Cardiac muscle cell (in vitro differentiated cells and primary cell): ENCODE measurements around the gene KIAA1210. TPM values are rescaled to one million over a fixed set of nuclear protein-coding genes. Genes with fewer than 3 reads are reported as not detected.

Experiments used
- DNase-seq, 2 donors: peaks; one replicate each; pipeline versions ENCODE4 v3.0.0 to v3.0.0-alpha.2; 2010 to 2017; ENCODE audit warnings: low read depth in 1 of 2, low spot score in 1 of 2
- H3K27ac ChIP-seq: fragments of 200-600 bp; sonication (generic); 2 replicates; pipeline ENCODE4 v1.5.1; 2016
- H3K27me3 ChIP-seq: fragments of 200-600 bp; sonication (generic); 2 replicates; pipeline ENCODE4 v1.6.0; 2016; ENCODE audit warnings: control low read depth
- H3K36me3 ChIP-seq: fragments of 200-600 bp; sonication (generic); 2 replicates; pipeline ENCODE4 v1.5.1; 2016; ENCODE audit warnings: control low read depth
- H3K4me1 ChIP-seq: fragments of 200-600 bp; sonication (generic); 2 replicates; pipeline ENCODE4 v1.8.1; 2017; ENCODE audit warnings: low read depth, mild to moderate bottlenecking, mixed run types
- H3K4me3 ChIP-seq: fragments of 200-600 bp; sonication (generic); 2 replicates; pipeline ENCODE4 v1.5.1; 2016; ENCODE audit warnings: mild to moderate bottlenecking
- H3K9me3 ChIP-seq: fragments of 200-600 bp; sonication (generic); 2 replicates; pipeline ENCODE4 v1.5.1; 2017; ENCODE audit warnings: low read depth, mild to moderate bottlenecking, control low read depth
- polyA plus RNA-seq: library from polyadenylated mRNA; unstranded; fragments of >200 nt; fragmentation: Nextera tagmentation; extraction: Ambion mirVana; gene quantifications from 2 replicates; pipeline ENCODE4 v1.2.1, GENCODE V29; 2016
- total RNA-seq: library from RNA; depleted of rRNA; stranded (reverse); fragments of >200 nt; gene quantifications from 2 replicates; pipeline ENCODE4 v1.2.3, GENCODE V29; 2016
- TF ChIP-seq, protein P1 (sequence below): IDR thresholded peaks from 2 replicates; pipeline ENCODE4 v1.5.1; 2012; ENCODE audit warnings: low read depth, mild to moderate bottlenecking, low read length

KIAA1210 gene
- total and polyA plus RNA-seq, 2 experiments from 2014 or later, result not detected

DNA sequence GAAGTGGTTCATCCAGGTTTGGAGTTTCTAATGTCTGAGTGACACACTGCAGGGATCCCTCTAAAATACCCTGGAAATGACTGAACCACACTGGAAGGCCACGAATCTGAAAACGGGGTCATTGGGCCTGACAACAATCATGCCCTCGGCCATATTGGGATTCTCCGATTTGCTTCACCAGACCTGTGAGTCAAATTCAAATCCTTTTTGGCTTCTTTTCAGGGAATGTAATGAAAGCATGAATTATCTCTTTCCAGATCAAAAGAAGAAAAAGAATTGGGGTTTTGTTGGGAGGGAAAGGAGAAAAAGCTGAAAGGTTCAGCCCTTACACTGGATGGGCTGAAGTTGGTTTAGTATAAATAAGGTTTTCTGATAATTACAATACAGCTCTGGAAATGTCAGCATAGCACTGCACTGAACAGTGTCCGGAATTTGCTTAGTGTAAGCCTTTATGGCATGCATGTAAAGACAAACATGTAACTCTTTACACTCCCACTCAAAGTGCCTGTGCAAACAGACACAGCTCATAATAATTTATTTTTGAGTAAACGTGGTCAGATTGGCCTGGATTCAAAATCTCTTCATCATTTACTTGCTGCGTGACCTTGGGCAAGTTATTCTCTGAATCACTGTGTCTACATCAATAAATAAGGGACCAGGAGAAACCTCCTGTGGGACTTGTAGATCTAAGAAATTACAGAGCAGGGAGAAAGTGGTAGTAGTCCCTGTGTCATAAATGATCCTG lies 33.4 kb downstream of the KIAA1210 start:
- TF ChIP-seq, protein P1, sequence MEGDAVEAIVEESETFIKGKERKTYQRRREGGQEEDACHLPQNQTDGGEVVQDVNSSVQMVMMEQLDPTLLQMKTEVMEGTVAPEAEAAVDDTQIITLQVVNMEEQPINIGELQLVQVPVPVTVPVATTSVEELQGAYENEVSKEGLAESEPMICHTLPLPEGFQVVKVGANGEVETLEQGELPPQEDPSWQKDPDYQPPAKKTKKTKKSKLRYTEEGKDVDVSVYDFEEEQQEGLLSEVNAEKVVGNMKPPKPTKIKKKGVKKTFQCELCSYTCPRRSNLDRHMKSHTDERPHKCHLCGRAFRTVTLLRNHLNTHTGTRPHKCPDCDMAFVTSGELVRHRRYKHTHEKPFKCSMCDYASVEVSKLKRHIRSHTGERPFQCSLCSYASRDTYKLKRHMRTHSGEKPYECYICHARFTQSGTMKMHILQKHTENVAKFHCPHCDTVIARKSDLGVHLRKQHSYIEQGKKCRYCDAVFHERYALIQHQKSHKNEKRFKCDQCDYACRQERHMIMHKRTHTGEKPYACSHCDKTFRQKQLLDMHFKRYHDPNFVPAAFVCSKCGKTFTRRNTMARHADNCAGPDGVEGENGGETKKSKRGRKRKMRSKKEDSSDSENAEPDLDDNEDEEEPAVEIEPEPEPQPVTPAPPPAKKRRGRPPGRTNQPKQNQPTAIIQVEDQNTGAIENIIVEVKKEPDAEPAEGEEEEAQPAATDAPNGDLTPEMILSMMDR, result no peak
- no peak for DNase-seq
- Histone ChIP-seq H3K27me3 (no peaks in the 10 kb centered on the region), H3K27ac (no peak overlapping the region), H3K4me1 (no peaks in the 10 kb centered on the region), H3K9me3 (no peaks in the 10 kb centered on the region), H3K4me3 (no peak overlapping the region), H3K36me3 (no peaks in the 10 kb centered on the region)

DNA sequence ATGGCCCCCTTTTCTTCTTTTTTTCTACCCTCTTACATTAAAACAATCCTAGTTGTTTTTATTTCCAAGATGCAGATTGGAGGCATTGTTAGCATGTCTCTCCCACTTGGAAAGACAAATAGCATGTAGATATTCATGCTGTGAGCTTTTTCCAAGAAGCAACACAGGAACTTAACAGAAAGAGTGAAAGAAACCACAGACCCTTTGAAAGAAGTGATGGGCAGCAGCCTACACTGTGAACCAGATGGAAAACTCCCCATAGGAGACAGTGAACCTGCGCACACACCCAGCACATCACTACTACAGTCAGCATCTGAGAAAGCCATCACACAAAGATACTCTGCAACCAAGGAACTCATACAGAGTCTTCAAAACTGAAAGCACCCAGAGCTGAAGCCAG lies 37.0 kb downstream of the KIAA1210 start:
- TF ChIP-seq, protein P1, result no peak
- H3K27ac ChIP-seq, result no peak overlapping the region
- no peak for DNase-seq
- no peaks in the 10 kb centered on the region for H3K36me3 ChIP-seq
- no peaks in the 10 kb centered on the region for H3K27me3 ChIP-seq
- no peaks in the 10 kb centered on the region for H3K4me1 ChIP-seq
- H3K4me3 ChIP-seq, result no peak overlapping the region
- no peaks in the 10 kb centered on the region for H3K9me3 ChIP-seq

DNA sequence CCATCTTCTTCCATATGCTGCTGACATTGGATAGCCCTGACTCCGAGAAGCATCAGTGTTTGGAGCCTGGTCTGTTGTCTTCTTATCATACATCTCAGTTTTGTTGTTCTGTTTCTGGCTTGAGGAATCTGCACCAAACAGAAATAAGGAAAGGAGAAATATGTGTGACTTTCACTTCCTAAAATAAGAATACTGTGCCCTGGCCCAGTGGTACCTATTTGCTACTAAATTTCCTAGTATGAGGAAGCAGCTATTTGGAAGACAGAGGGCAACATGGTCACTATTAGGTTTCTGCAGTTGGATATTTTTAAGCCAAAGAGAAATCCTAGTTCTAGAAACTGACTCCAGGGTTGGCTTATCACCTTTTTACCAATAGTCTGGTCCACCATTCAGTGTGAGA lies 38.0 kb downstream of the KIAA1210 start:
- H3K4me1 ChIP-seq, result no peaks in the 10 kb centered on the region
- no peak for DNase-seq

DNA sequence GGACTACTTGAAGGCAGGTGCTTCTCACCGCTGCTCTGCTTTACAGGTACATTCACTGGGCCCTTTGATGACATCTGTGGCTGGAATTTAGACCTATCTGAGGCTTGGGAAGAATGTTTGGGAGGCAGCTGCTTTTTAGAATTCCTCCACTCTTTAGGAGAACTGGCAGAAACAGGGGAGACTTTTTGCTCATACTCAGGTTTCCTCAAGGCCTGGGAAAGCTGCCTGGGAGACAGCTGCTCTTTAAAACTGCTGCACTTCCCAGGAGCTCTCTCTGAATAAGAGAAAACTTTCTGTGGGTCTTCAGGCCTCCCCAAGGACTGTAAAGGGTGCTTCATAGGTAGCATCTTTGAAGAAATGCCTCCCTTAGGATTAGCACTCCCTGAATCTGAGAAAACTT lies 40.5 kb downstream of the KIAA1210 start:
- Histone ChIP-seq H3K4me3 (no peak overlapping the region), H3K4me1 (no peaks in the 10 kb centered on the region), H3K36me3 (no peaks in the 10 kb centered on the region), H3K27me3 (no peaks in the 10 kb centered on the region), H3K9me3 (no peaks in the 10 kb centered on the region), H3K27ac (no peak overlapping the region)
- DNase-seq, result no peak
- TF ChIP-seq, protein P1, result no peak

More for the DNA sequence above, 38.0 kb downstream of the KIAA1210 start:
- no peaks in the 10 kb centered on the region for H3K9me3 ChIP-seq
- no peaks in the 10 kb centered on the region for H3K36me3 ChIP-seq
- TF ChIP-seq, protein P1, result no peak
- no peaks in the 10 kb centered on the region for H3K27me3 ChIP-seq
- H3K4me3 ChIP-seq, result no peak overlapping the region
- no peak overlapping the region for H3K27ac ChIP-seq

DNA sequence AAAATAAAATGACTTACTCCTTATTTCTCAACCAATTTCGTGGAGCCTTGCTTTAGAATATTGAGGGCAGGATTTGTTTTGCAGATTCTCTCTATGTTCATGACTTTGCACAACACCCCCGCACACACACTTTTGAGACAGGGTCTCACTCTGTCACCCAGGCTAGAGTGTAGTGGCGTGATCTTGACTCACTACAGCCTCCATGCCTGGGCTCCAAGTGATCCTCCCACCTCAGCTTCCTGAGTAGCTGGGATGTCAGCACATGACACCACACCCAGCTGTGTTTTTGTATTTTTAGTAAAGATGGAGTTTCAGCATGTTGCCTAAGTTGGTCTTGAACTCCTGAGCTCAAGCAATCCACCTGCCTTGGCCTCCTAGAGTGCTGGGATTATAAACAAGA lies 42.8 kb downstream of the KIAA1210 start:
- Histone ChIP-seq H3K4me1 (no peaks in the 10 kb centered on the region), H3K27me3 (no peaks in the 10 kb centered on the region), H3K36me3 (no peaks in the 10 kb centered on the region), H3K4me3 (no peak overlapping the region), H3K27ac (no peak overlapping the region), H3K9me3 (no peaks in the 10 kb centered on the region)
- TF ChIP-seq, protein P1, result no peak
- DNase-seq, result no peak
